Esophagus (tissue), 2 donors: ENCODE results near the gene JMJD4. TPM values are rescaled to one million over a fixed set of nuclear protein-coding genes. Genes with fewer than 3 reads are reported as not detected.

ENCODE experiments used
- H3K27ac ChIP-seq, 2 donors: one replicate each; pipeline ENCODE4 v1.5.1; 2013; ENCODE audit warnings: low read depth in 2 of 2, mild to moderate bottlenecking in 2 of 2, inconsistent platforms in 1 of 2, low read length in 1 of 2, moderate library complexity in 1 of 2
- H3K27me3 ChIP-seq, 2 donors: one replicate each; pipeline ENCODE4 v1.6.1; 2013; ENCODE audit warnings: low read length in 2 of 2, control low read depth in 1 of 2, mild to moderate bottlenecking in 1 of 2; ENCODE audit not compliant: insufficient read depth in 2 of 2, control insufficient read depth in 1 of 2
- H3K36me3 ChIP-seq, 2 donors: one replicate each; pipeline ENCODE4 v1.6.1; 2013; ENCODE audit warnings: low read length in 1 of 2; ENCODE audit not compliant: control insufficient read depth in 2 of 2, insufficient read depth in 2 of 2
- H3K4me1 ChIP-seq, 2 donors: one replicate each; pipeline ENCODE4 v1.6.1; 2013; ENCODE audit warnings: low read length in 1 of 2; ENCODE audit not compliant: control insufficient read depth in 2 of 2, insufficient read depth in 2 of 2
- H3K4me3 ChIP-seq, 2 donors: one replicate each; pipeline ENCODE4 v1.5.1; 2013; ENCODE audit warnings: low read length in 2 of 2, mild to moderate bottlenecking in 2 of 2, low read depth in 1 of 2, moderate library complexity in 1 of 2
- H3K9me3 ChIP-seq, 2 donors: one replicate each; pipeline ENCODE4 v1.6.1; 2013; ENCODE audit warnings: mild to moderate bottlenecking in 2 of 2, low read depth in 1 of 2, low read length in 1 of 2, moderate library complexity in 1 of 2; ENCODE audit not compliant: control insufficient read depth in 2 of 2, insufficient read depth in 1 of 2
- WGBS, 2 donors: extraction: QIAGEN DNeasy Blood & Tissue Kit; methylation state at CpG; one replicate each; pipeline ENCODE4 v1.1.7; 2013; 5-methylcytosine and 5-hydroxymethylcytosine counted together
- polyA plus RNA-seq, 2 donors: library from polyadenylated mRNA; stranded (reverse); fragments of 200-250 nt; gene quantifications; one replicate each; pipeline ENCODE4 v1.2.3, GENCODE V29; 2013
- donor health status: healthy with polysubstance abuse.
- donor health status: Bipolar disorder and iron deficiency.

Gene JMJD4
- polyA plus RNA-seq, 2 donors = 9.7 to 12.5 TPM

- Histone ChIP-seq H3K4me3 (no peak overlapping the region), H3K9me3 (no peaks in the 10 kb centered on the region), H3K27me3 (no peaks in the 10 kb centered on the region), H3K27ac (no peak overlapping the region), H3K36me3 (peaks cover 7 to 33% of the 10 kb centered on the region in 2 donors), H3K4me1 (peaks cover 0 to 6% of the 10 kb centered on the region in 2 donors)
- 91 to 94% methylated on average over 15 of the region's 15 CpGs for WGBS, 2 donors
Observed at GRCh38 chr1:227769936-227770494, 34.9 kb upstream of the JMJD4 start.

GRCh38 chr1:227769047-227769935 lies 34.2 kb upstream of the JMJD4 start:
- no peak overlapping the region for H3K4me3 ChIP-seq
- H3K36me3 ChIP-seq = peaks cover 6 to 33% of the 10 kb centered on the region in 2 donors
- H3K4me1 ChIP-seq = peaks cover 0 to 7% of the 10 kb centered on the region in 2 donors
- WGBS, 2 donors = 93% methylated on average over 20 of the region's 20 CpGs
- H3K27ac ChIP-seq = no peak overlapping the region
- no peaks in the 10 kb centered on the region for H3K27me3 ChIP-seq
- no peaks in the 10 kb centered on the region for H3K9me3 ChIP-seq

- H3K27me3 ChIP-seq = no peaks in the 10 kb centered on the region
- WGBS, 2 donors = 92 to 94% methylated on average over 6 of the region's 6 CpGs
- no peak overlapping the region for H3K4me3 ChIP-seq
- peaks cover 5 to 12% of the 10 kb centered on the region in 2 donors for H3K4me1 ChIP-seq
- no peak overlapping the region for H3K27ac ChIP-seq
- no peaks in the 10 kb centered on the region for H3K9me3 ChIP-seq
- H3K36me3 ChIP-seq = peaks cover 4 to 33% of the 10 kb centered on the region in 2 donors
Observed at GRCh38 chr1:227768640-227769039, 33.5 kb upstream of the JMJD4 start.

- peaks cover 4 to 31% of the 10 kb centered on the region in 2 donors for H3K36me3 ChIP-seq
- WGBS, 2 donors = 91 to 92% methylated on average over 7 of the region's 7 CpGs
Observed at GRCh38 chr1:227768125-227768439, 33.0 kb upstream of the JMJD4 start.

GRCh38 chr1:227767401-227768124 lies 32.5 kb upstream of the JMJD4 start:
- H3K36me3 ChIP-seq = peaks cover 4 to 31% of the 10 kb centered on the region in 2 donors
- H3K4me3 ChIP-seq = no peak overlapping the region
- no peaks in the 10 kb centered on the region for H3K9me3 ChIP-seq
- H3K27me3 ChIP-seq = no peaks in the 10 kb centered on the region
- H3K4me1 ChIP-seq = peaks cover 8 to 17% of the 10 kb centered on the region in 2 donors
- H3K27ac ChIP-seq = no peak overlapping the region
- 91% methylated on average over 6 of the region's 6 CpGs for WGBS, 2 donors

More at GRCh38 chr1:227768125-227768439, 33.0 kb upstream of the JMJD4 start:
- Histone ChIP-seq H3K9me3 (no peaks in the 10 kb centered on the region), H3K27ac (no peak overlapping the region), H3K27me3 (no peaks in the 10 kb centered on the region), H3K4me3 (no peak overlapping the region), H3K4me1 (peaks cover 8 to 17% of the 10 kb centered on the region in 2 donors)

GRCh38 chr1:227766653-227767277 lies 31.7 kb upstream of the JMJD4 start:
- no peak overlapping the region for H3K27ac ChIP-seq
- peaks cover 8 to 22% of the 10 kb centered on the region in 2 donors for H3K4me1 ChIP-seq
- no peak overlapping the region for H3K4me3 ChIP-seq
- no peaks in the 10 kb centered on the region for H3K27me3 ChIP-seq
- no peaks in the 10 kb centered on the region for H3K9me3 ChIP-seq
- WGBS, 2 donors = 80% methylated on average over 19 of the region's 19 CpGs
- peaks cover 4 to 33% of the 10 kb centered on the region in 2 donors for H3K36me3 ChIP-seq

- no peak overlapping the region for H3K27ac ChIP-seq
- 55 to 74% methylated on average over 17 of the region's 17 CpGs for WGBS, 2 donors
Observed at GRCh38 chr1:227766015-227766634, 31.0 kb upstream of the JMJD4 start.

GRCh38 chr1:227765261-227766014 lies 30.3 kb upstream of the JMJD4 start:
- Histone ChIP-seq H3K27me3 (no peaks in the 10 kb centered on the region), H3K4me1 (peaks cover 8 to 26% of the 10 kb centered on the region in 2 donors), H3K9me3 (no peaks in the 10 kb centered on the region), H3K36me3 (peaks cover 4 to 37% of the 10 kb centered on the region in 2 donors), H3K27ac (no peak overlapping the region), H3K4me3 (no peak overlapping the region)
- 90 to 93% methylated on average over 8 of the region's 8 CpGs for WGBS, 2 donors

More at GRCh38 chr1:227766015-227766634, 31.0 kb upstream of the JMJD4 start:
- H3K4me1 ChIP-seq = peaks cover 8 to 26% of the 10 kb centered on the region in 2 donors
- H3K9me3 ChIP-seq = no peaks in the 10 kb centered on the region
- no peak overlapping the region for H3K4me3 ChIP-seq
- no peaks in the 10 kb centered on the region for H3K27me3 ChIP-seq
- H3K36me3 ChIP-seq = peaks cover 4 to 35% of the 10 kb centered on the region in 2 donors
